GM19324 (cell line): ENCODE data around the gene USP7.
"Not testable (repeated sequence)": the region's sequence is repeated elsewhere in the genome, so short reads cannot be mapped to it uniquely, and the experiment has no call there.

Experiments
- ATAC-seq: cut with Tn5 transposase; IDR thresholded peaks from one replicate; pipeline ENCODE4 v1.9.1; 2021; ENCODE audit warnings: mild to moderate bottlenecking, moderate library complexity; ENCODE audit not compliant: unreplicated experiment, low FRiP score

USP7 gene

GRCh38 chr16:8852534-8852933 is 111.2 kb downstream of the USP7 start:
- ATAC-seq, result no peak

- ATAC-seq, result no peak
Measured at GRCh38 chr16:8851761-8852403, 111.8 kb downstream of the USP7 start.

- no peak for ATAC-seq
Measured at GRCh38 chr16:8850279-8850885, 113.3 kb downstream of the USP7 start.

GRCh38 chr16:8849411-8850011 is 114.2 kb downstream of the USP7 start:
- ATAC-seq, result no peak

- ATAC-seq, result no peak
Measured at GRCh38 chr16:8848939-8849391, 114.7 kb downstream of the USP7 start.

- ATAC-seq, result no peak
Measured at GRCh38 chr16:8848231-8848938, 115.3 kb downstream of the USP7 start.

- no peak for ATAC-seq
Measured at GRCh38 chr16:8847623-8848022, 116.1 kb downstream of the USP7 start.

- no peak for ATAC-seq
Measured at GRCh38 chr16:8847145-8847544, 116.6 kb downstream of the USP7 start.

GRCh38 chr16:8846401-8846932 is 117.2 kb downstream of the USP7 start:
- ATAC-seq, result no peak

GRCh38 chr16:8845699-8846298 is 117.9 kb downstream of the USP7 start:
- no peak for ATAC-seq

- not testable (repeated sequence) for ATAC-seq
Measured at GRCh38 chr16:8843296-8843695, 120.4 kb downstream of the USP7 start.
